Activated T-cell treated with anti-CD3 and anti-CD28 coated beads for 48 hours (primary cell): Measurements from ENCODE around the gene ANKS6.

ENCODE experiments used
- DNase-seq: peaks from one replicate; pipeline ENCODE4 v3.0.0-alpha.2; 2020; ENCODE audit warnings: low read depth

Gene ANKS6

GRCh38 chr9:98736226-98736625 lies 60.1 kb downstream of the ANKS6 start:
- no peak for DNase-seq

- no peak for DNase-seq
Observed at GRCh38 chr9:98732801-98733200, 63.6 kb downstream of the ANKS6 start.

DNA sequence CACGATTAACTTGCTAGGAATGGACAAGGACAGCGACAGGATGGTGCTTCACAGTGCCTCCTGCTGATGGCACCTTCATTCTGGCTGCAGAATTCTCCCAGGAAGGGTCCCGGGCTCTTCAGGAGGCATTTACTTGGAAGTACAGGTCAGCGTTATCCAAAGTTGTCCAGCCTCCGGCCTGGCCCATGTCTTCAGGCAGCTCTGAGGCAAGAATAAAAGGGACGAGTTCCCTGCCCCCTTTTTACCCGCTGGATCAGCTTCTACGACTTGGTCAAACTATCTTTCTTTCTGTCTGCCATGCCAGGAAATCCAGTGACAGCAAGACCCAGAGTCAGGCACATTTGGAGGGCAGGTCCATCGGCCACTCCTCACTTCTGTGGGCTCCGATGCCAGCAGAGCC lies 64.3 kb downstream of the ANKS6 start:
- no peak for DNase-seq

DNA sequence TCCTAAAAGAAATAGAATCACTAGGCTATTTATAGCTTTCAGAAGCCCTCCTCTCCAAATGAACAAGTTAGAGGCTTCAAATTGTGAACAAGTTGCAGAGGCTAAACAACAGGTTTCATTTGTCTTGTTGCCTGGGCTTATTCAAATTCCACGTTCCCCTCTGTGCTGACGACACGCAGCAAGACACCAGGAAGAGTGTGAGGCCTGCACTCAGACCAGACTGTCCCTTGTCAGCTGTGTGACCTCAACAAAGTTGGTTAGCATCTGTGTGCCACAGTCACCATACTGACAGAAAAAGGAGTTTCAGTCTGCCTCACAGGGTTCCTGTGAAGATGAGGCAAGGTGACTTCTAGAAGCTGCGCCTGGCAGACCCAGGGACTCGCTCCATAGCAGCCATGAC lies 65.5 kb downstream of the ANKS6 start:
- no peak for DNase-seq

- DNase-seq: no peak
Observed at GRCh38 chr9:98728500-98728899, 67.9 kb downstream of the ANKS6 start.

DNA sequence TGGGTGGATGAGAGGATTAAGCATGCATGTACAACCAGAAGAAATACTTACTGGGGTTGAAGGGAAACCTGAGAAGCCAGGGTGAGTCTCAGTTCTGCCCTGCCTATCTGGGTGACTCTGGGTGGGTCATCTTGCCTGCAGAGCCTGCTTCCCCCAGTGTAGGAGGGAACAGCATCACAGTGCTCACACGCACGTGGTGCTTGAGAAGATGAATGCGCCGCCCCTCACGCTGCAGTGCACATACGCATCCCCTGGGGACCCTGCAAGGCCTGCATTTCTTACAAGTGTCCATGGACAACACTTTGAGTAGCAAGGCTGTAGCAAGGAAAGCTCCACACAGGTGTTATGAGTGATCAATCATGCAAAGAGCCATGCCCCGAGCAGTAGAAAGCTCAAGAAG lies 68.9 kb downstream of the ANKS6 start:
- DNase-seq: no peak

- no peak for DNase-seq
Observed at GRCh38 chr9:98726735-98727134, 69.6 kb downstream of the ANKS6 start.

DNA sequence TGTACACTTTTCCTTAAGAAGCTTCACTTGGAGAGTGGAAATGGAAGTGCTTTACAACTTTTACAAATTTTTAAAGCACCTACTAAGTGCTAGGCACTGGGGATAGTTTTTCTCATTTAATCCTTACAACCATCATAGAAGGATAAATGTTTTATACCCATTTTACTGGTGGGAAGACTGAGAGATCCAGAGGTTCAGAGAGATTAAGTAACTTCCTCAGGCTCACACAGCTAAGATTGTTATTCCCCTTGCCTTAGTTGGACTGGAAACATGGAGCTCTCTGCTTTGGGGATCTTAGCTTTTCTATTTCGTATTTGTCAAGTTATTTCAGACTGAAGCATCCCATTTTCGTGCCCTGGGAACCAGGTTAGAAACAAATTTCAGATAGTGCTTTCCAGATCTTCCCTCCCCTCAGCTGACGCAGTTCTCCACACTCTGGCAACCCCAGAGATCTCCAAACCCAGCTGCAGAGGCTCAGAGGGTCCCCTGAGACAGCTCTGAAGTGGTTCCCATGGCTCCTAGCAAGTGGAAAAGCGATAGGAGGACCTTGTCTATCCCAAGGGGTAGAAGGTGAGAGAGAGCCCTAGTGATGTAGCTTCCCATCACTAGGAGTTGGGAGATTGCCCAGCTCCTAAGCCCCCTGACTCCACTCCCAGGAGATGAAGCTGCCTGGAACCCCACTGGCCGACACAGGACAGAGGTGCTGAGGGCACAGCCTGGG lies 71.4 kb downstream of the ANKS6 start:
- DNase-seq: no peak

- no peak for DNase-seq
Observed at GRCh38 chr9:98721643-98722042, 74.7 kb downstream of the ANKS6 start.

DNA sequence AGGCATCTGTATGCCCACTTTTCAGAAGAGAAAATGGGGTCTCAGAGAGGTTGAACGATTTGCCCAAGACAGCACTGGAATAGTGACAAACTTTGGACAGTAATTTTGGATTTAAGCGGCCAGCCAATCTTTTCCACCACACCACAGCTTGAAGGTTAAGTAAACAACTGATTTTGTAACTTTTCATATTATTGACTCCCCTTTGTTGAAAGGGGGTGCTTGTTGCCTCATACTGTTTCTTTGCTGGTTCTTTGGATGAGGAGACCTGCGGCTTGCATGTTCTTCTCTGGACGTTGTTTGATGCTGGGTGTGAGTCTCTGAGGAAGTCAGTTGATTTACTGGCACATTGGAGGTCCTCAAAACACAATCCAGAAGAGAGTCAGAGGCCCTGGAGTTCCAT lies 76.0 kb downstream of the ANKS6 start:
- DNase-seq: no peak

DNA sequence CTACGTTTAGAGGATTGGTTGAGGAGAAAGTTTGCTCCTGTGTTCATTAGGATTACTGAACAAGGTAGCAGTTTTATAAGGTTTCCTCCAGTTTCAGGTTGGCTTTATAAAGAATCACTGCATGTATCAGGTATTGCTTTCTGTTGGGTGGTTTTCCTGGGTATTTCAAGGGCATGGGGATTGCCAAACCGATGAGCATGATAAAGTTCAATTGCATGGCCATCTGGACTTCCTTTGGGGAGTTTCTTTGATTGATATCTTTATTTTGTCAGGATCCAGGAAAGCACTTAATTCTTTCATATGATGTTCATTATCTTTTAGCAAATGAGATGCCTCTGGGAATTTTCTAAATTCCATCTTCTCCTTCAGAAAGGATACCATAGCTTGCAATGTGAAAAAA lies 77.3 kb downstream of the ANKS6 start:
- no peak for DNase-seq

GRCh38 chr9:98714833-98715232 lies 81.5 kb downstream of the ANKS6 start:
- no peak for DNase-seq

DNA sequence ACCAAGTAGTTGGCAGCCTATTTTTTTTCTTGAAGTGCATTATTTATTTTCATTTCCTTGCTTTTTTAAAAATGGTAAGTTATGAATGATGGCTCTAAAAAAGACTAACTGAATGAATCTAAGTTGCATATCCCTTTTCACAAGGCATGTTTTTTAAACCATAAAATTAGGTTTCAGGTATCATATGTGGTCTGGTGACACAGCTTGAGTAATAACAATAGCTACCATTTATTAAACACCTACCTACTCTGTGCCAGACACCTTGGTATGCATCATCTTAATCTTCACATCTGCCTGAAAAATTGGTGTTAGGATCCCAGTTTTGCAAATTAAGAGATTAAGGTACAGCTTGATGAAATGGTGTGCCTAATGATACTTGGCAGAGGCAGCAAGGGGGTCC lies 83.4 kb downstream of the ANKS6 start:
- DNase-seq: no peak

GRCh38 chr9:98709968-98710965 lies 86.1 kb downstream of the ANKS6 start:
- no peak for DNase-seq

DNA sequence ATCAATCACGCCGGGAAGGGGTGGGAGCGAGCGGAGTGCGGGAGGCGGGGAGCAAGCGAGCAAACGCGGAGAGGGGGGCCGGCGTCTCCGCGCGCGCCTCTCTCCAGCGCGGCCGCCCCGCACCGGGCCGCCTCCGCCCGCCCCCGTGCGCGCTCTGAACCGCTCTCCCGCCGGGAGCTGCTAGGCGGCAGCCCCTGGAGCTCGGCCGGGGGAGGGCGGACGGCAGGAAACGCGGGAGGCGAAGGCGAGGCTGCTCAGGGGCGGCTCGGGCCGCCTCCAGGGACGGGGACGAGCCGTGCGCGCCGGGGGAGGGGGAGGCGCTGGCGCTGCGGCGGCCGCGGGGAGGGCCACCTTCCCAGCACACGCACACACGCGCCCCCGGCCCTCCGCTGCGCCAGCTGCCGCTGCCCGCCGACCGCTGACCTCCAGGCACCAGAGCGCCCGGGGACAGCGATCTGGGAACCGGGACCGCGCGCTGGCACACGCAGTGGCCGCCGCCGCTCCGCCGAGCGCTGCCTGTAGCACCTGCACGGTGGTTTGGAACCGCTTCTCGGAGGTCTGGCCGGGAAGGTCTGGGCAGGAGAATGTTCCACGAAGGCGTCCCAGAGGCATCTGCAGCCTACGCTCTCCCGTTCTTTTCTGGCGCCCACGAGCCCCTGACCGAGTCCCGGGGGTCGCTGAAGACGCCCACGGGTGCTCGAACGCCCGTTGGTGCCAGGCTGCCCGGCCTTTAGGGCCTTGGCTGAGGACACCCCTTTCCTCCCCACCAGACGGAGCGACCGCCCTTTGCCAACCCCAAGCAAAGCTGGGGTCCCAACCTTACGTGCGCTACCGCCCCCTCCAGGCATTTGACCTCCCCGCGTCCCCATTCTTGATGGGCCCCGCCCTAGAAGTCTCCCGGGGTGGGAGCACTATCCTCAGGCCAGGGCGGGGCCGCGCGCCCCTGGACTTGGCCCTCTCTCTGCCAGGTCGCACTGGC lies 87.1 kb downstream of the ANKS6 start, which contains the start of gene GABBR2:
TSS of gene GABBR2 (minus strand) at position 3 of the 979 bp plus-strand sequence. CDS start 198 bp downstream, outside the sequence.
- DNase-seq: no peak

DNA sequence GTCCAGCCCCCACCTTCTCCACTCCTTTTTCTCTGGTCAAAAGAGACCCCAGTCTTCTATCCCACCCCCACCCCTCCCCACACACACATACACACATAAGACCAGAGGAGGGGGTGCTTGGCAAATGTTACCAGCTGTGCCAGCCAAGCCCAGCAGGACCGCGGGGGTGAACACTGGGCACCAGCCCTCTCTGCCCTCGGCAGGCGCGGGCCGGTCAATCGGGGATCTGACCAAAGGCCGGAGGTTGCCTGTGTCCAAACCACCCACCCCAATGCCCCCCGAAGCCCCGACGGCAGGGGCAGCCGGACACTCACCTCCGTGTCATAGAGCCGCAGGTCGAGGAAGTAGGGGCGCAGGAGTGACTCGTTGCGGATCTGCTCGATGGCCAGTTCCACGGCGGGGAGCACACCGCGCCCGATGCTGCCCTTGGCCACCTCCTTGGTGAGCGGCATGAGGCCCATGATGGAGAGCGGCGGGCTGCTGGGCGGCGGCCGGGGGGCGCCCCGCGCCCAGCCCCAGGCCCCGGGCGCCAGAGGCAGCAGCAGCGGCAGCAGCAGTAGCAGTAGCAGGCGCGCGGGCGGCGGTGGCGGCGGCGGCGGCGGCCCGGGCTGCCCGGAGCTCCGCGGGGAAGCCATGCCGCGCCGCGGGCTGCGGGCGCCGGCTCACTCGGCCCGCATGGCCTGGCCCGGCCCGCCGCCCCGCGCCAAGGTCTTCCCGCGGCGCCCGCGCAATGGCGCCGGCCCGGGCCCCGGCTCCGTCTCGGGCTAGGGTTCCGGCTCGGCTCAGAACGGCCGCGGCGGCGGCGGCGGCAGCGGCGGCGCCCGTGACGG lies 88.0 kb downstream of the ANKS6 start:
- no peak for DNase-seq

- peak; percentile 30 for DNase-seq
Observed at GRCh38 chr9:98707166-98708102, 88.9 kb downstream of the ANKS6 start.

DNA sequence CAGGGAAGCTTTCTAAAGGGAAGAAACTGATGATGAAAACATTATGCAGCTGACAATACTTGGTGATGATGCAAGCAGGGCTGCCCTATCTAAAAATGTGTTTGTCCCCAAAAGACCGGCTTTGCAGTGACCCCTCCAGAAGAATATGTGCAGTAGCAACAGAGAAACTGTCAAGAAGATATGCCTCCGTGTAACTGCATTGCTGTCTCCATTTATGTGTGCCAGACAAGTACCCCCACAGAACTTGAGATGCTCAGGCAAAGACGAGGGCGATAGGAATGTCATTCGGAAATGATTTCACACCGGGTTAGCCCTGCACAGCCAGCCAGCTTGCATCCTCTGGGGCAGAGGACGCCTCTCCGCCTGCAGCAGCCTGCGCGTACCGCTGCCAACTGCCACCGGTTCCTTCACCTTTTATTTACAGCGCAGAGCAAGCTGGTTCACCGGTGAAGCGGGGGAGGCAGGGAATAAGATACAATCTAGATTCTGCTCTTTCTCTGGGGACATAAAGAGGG lies 89.6 kb downstream of the ANKS6 start:
- DNase-seq: no peak

DNA sequence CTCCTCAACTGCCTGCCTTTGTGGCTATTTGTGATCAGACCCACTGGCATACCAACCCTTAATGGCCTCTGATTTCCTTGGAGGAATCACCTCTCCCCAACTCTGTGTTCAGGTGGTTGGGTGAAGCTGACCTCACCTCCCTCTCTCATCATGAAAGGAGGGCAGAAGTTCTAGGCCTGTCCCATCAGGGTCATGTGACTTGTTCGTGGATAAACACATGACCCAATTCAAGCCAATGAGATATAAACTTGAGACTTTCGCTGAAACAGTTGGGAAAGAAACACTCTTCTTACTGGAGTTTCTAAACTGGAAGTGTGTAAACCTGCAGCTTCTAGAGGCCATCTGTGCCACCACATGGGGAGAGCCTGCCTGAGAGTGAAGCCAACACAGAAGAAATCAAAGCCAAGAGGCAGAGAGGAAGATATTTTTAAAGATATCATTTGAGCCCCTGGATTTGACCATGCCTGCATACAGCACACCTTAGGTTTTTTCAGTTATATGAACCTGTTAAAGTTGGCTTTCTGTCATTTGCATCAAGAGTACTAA lies 93.4 kb downstream of the ANKS6 start:
- no peak for DNase-seq
